ENCODE measurements around the gene C17orf75. TPM values are rescaled to one million over a fixed set of nuclear protein-coding genes. Genes with fewer than 3 reads are reported as not detected.

The C17orf75 gene
- total and polyA plus RNA-seq, 2 experiments from 2014 or later: 16.0 to 25.7 TPM

- H2AFZ ChIP-seq: no peak overlapping the region
- H3K36me3 ChIP-seq (replicated peaks; ENCODE audit: insufficient read depth, low read depth): no peaks in the 10 kb centered on the region
- H3K4me1 ChIP-seq (ENCODE audit: insufficient read depth): no peaks in the 10 kb centered on the region
- no peak overlapping the region for H3K4me3 ChIP-seq
- H3K27me3 ChIP-seq: peaks cover 14% of the 10 kb centered on the region
- no peak for DNase-seq (ENCODE audit: low spot score)
- no peaks in the 10 kb centered on the region for H4K20me1 ChIP-seq (ENCODE audit: insufficient read depth, poor library complexity, severe bottlenecking)
- no peak for TF ChIP-seq CTCF (IDR thresholded peaks at IDR 0.05; ENCODE audit: poor library complexity)
- TF ChIP-seq EZH2 (IDR thresholded peaks at IDR 0.05; ENCODE audit: borderline replicate concordance): no peak
- no peak for TF ChIP-seq EZH2phosphoT487 (IDR thresholded peaks at IDR 0.05; ENCODE audit: low read depth, severe bottlenecking, unreplicated experiment)
- H3K27ac ChIP-seq: no peak overlapping the region
- H3K4me2 ChIP-seq: no peak overlapping the region
- H3K9me2 ChIP-seq (replicated peaks; ENCODE audit: insufficient read depth): no peaks in the 10 kb centered on the region
- H3K79me2 ChIP-seq: no peaks in the 10 kb centered on the region
- WGBS (ENCODE audit: low lambda C conversion rate, missing lambda C conversion rate): 83% methylated on average over 8 of the region's 8 CpGs
- no peaks in the 10 kb centered on the region for H3K9me3 ChIP-seq (ENCODE audit: low read depth)
These were observed 26.8 kb downstream of the C17orf75 start for GRCh38 chr17:32315171-32315570.

- WGBS (ENCODE audit: low lambda C conversion rate, missing lambda C conversion rate): 91% methylated on average over 9 of the region's 9 CpGs
- H3K27ac ChIP-seq: no peak overlapping the region
- H3K9me3 ChIP-seq (ENCODE audit: low read depth): no peaks in the 10 kb centered on the region
- H3K36me3 ChIP-seq (replicated peaks; ENCODE audit: insufficient read depth, low read depth): no peaks in the 10 kb centered on the region
- H3K9me2 ChIP-seq (replicated peaks; ENCODE audit: insufficient read depth): no peaks in the 10 kb centered on the region
- DNase-seq (ENCODE audit: low spot score): no peak
- peaks cover 14% of the 10 kb centered on the region for H3K27me3 ChIP-seq
- H3K79me2 ChIP-seq: no peaks in the 10 kb centered on the region
- H3K4me3 ChIP-seq: no peak overlapping the region
- H3K4me2 ChIP-seq: no peak overlapping the region
- no peaks in the 10 kb centered on the region for H3K4me1 ChIP-seq (ENCODE audit: insufficient read depth)
- TF ChIP-seq EZH2 (IDR thresholded peaks at IDR 0.05; ENCODE audit: borderline replicate concordance): no peak
- TF ChIP-seq CTCF (IDR thresholded peaks at IDR 0.05; ENCODE audit: poor library complexity): no peak
- TF ChIP-seq EZH2phosphoT487 (IDR thresholded peaks at IDR 0.05; ENCODE audit: low read depth, severe bottlenecking, unreplicated experiment): no peak
- no peaks in the 10 kb centered on the region for H4K20me1 ChIP-seq (ENCODE audit: insufficient read depth, poor library complexity, severe bottlenecking)
- no peak overlapping the region for H2AFZ ChIP-seq
These were observed 27.3 kb downstream of the C17orf75 start for GRCh38 chr17:32314636-32315035.

GRCh38 chr17:32311028-32311536, 30.9 kb downstream of the C17orf75 start:
- peaks cover 14% of the 10 kb centered on the region for H3K27me3 ChIP-seq
- H3K4me1 ChIP-seq (ENCODE audit: insufficient read depth): no peaks in the 10 kb centered on the region
- no peaks in the 10 kb centered on the region for H3K9me2 ChIP-seq (replicated peaks; ENCODE audit: insufficient read depth)
- no peak overlapping the region for H3K27ac ChIP-seq
- H3K4me2 ChIP-seq: peak overlapping the region; percentile 62
- TF ChIP-seq EZH2phosphoT487 (IDR thresholded peaks at IDR 0.05; ENCODE audit: low read depth, severe bottlenecking, unreplicated experiment) (no peak), CTCF (IDR thresholded peaks at IDR 0.05; ENCODE audit: poor library complexity) (no peak), EZH2 (IDR thresholded peaks at IDR 0.05; ENCODE audit: borderline replicate concordance) (no peak)
- no peaks in the 10 kb centered on the region for H3K9me3 ChIP-seq (ENCODE audit: low read depth)
- no peaks in the 10 kb centered on the region for H3K36me3 ChIP-seq (replicated peaks; ENCODE audit: insufficient read depth, low read depth)
- no peaks in the 10 kb centered on the region for H4K20me1 ChIP-seq (ENCODE audit: insufficient read depth, poor library complexity, severe bottlenecking)
- WGBS (ENCODE audit: low lambda C conversion rate, missing lambda C conversion rate): 22% methylated on average over 9 of the region's 9 CpGs
- no peak overlapping the region for H3K4me3 ChIP-seq
- no peak for DNase-seq (ENCODE audit: low spot score)
- H2AFZ ChIP-seq: no peak overlapping the region
- H3K79me2 ChIP-seq: no peaks in the 10 kb centered on the region
